Body of pancreas (tissue), 4 donors: ENCODE data around the gene ACSL5. TPM values are rescaled to one million over a fixed set of nuclear protein-coding genes. Genes with fewer than 3 reads are reported as not detected.

Experiments used
- ATAC-seq: fragments of 150-250 bp; one replicate; pipeline ENCODE4 v1.9.1; 2016
- DNase-seq, 4 donors: peaks; one replicate each; pipeline ENCODE4 v3.0.0-alpha.2; 2019
- H3K27ac ChIP-seq, 4 donors: fragments of 200-600 bp; sonication (generic); 1 replicate in 3 of 4; 2 replicates in 1 of 4; pipeline versions ENCODE4 v1.5.1 to v1.6.1; 2016 to 2019; ENCODE audit warnings: mild to moderate bottlenecking in 1 of 4, mixed read lengths in 1 of 4, moderate library complexity in 1 of 4
- H3K27me3 ChIP-seq, 2 donors: fragments of 200-600 bp; sonication (generic); one replicate each; pipeline ENCODE4 v1.6.0; 2016; ENCODE audit warnings: mild to moderate bottlenecking in 1 of 2
- H3K36me3 ChIP-seq, 2 donors: fragments of 200-600 bp; sonication (generic); replicated peaks in 1 of 2; 2 replicates each; pipeline ENCODE4 v1.5.1; 2016; ENCODE audit warnings: low read depth in 2 of 2; ENCODE audit not compliant: insufficient read depth in 1 of 2
- H3K4me1 ChIP-seq: fragments of 200-600 bp; sonication (generic); one replicate; pipeline ENCODE4 v1.6.0; 2016
- H3K4me3 ChIP-seq, 2 donors: fragments of 200-600 bp; sonication (generic); 1 replicate in 1 of 2; 2 replicates in 1 of 2; pipeline ENCODE4 v1.5.1; 2016 to 2019
- H3K9me3 ChIP-seq, 3 donors: fragments of 200-600 bp; sonication (generic); 1 replicate in 2 of 3; 2 replicates in 1 of 3; pipeline ENCODE4 v1.5.1; 2016
- POLR2A ChIP-seq, 3 donors: fragments of 450-650 bp; IDR thresholded peaks; one replicate each; pipeline ENCODE4 v1.6.1; 2016; ENCODE audit warnings: antibody characterized with exemption in 3 of 3, mild to moderate bottlenecking in 2 of 3
- WGBS, 2 donors: methylation state at CpG; one replicate each; pipeline ENCODE4 v1.1.5; 2017; 5-methylcytosine and 5-hydroxymethylcytosine counted together
- intact Hi-C: fragments of 100-400 bp; cut with DNase I; formaldehyde crosslinking; loops from one replicate; pipeline ENCODE4 v1.15.1; 2023
- total RNA-seq, 2 donors: library from RNA; depleted of rRNA; stranded (reverse); fragments of >200 nt; gene quantifications; one replicate each; pipeline ENCODE4 v1.1.0, GENCODE V29; 2016
- TF ChIP-seq, protein P1 (sequence below), 7 experiments: fragments of 450-650 bp in 4 of 7; fragments of 200-600 bp in 3 of 7; sonication (generic) in 3 of 7; IDR thresholded peaks; one replicate each; pipeline ENCODE4 v1.5.1; 2016 to 2019; ENCODE audit warnings: antibody characterized with exemption in 7 of 7

ACSL5 gene
- total RNA-seq, 2 donors from 2014 or later, result 7.3 to 9.6 TPM

- Histone ChIP-seq H3K36me3 (no peaks in the 10 kb centered on the region), H3K4me1 (no peaks in the 10 kb centered on the region), H3K4me3 (no peak overlapping the region), H3K27me3 (no peaks in the 10 kb centered on the region), H3K27ac (no peak overlapping the region), H3K9me3 (no peaks in the 10 kb centered on the region)
- TF ChIP-seq POLR2A (IDR thresholded peaks at IDR 0.05), result no peak
- TF ChIP-seq, protein P1, sequence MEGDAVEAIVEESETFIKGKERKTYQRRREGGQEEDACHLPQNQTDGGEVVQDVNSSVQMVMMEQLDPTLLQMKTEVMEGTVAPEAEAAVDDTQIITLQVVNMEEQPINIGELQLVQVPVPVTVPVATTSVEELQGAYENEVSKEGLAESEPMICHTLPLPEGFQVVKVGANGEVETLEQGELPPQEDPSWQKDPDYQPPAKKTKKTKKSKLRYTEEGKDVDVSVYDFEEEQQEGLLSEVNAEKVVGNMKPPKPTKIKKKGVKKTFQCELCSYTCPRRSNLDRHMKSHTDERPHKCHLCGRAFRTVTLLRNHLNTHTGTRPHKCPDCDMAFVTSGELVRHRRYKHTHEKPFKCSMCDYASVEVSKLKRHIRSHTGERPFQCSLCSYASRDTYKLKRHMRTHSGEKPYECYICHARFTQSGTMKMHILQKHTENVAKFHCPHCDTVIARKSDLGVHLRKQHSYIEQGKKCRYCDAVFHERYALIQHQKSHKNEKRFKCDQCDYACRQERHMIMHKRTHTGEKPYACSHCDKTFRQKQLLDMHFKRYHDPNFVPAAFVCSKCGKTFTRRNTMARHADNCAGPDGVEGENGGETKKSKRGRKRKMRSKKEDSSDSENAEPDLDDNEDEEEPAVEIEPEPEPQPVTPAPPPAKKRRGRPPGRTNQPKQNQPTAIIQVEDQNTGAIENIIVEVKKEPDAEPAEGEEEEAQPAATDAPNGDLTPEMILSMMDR (IDR thresholded peaks at IDR 0.05), result no peak
- WGBS, 2 donors, result 59 to 70% methylated on average over 5 to 6 of the region's 6 CpGs
- intact Hi-C loops, result no loop called here
- ATAC-seq (no peak), DNase-seq (no peak)
These were observed 29.7 kb upstream of the ACSL5 start for GRCh38 chr10:112344261-112344660.

DNA sequence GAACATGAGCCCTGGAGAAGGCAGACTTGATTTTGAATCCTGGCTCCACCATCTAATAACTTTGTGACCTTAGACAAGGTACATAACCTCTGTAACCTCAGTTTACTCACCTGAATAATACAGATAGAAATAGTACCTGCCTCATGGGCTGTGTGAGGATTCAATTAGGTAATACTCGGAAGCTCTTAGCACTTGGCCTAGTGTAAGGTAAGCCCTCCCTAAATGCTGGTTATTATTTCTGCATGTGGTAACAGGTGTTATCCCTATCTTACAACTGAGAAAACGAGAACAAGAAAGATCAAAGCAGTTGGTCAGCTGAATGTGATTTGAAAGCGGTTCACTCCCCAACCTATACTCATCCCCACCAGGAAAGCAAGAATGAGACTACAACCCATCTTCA lies 28.7 kb upstream of the ACSL5 start:
- H3K4me1 ChIP-seq, result no peaks in the 10 kb centered on the region
- ATAC-seq (no peak), DNase-seq (no peak)
- TF ChIP-seq POLR2A (IDR thresholded peaks at IDR 0.05), result no peak
- TF ChIP-seq, protein P1 (IDR thresholded peaks at IDR 0.05), result no peak
- H3K27ac ChIP-seq, result no peak overlapping the region
- H3K36me3 ChIP-seq, result no peaks in the 10 kb centered on the region
- H3K4me3 ChIP-seq, result no peak overlapping the region
- intact Hi-C loops, result no loop called here
- 44 to 52% methylated on average over 3 of the region's 3 CpGs for WGBS, 2 donors
- H3K27me3 ChIP-seq, result no peaks in the 10 kb centered on the region
- H3K9me3 ChIP-seq, result no peaks in the 10 kb centered on the region

- Histone ChIP-seq H3K9me3 (no peaks in the 10 kb centered on the region), H3K4me1 (no peaks in the 10 kb centered on the region), H3K4me3 (no peak overlapping the region), H3K27me3 (no peaks in the 10 kb centered on the region), H3K27ac (no peak overlapping the region), H3K36me3 (no peaks in the 10 kb centered on the region)
- ATAC-seq, result no peak
- no peak for TF ChIP-seq POLR2A (IDR thresholded peaks at IDR 0.05)
- TF ChIP-seq, protein P1 (IDR thresholded peaks at IDR 0.05), result no peak
- intact Hi-C loops, result no loop called here
- no peak for DNase-seq
- WGBS, 2 donors, result 89 to 96% methylated on average over 9 of the region's 9 CpGs
These were observed 28.2 kb upstream of the ACSL5 start for GRCh38 chr10:112345743-112346142.

GRCh38 chr10:112346774-112347173 lies 27.1 kb upstream of the ACSL5 start:
- intact Hi-C loops, result no loop called here
- Histone ChIP-seq H3K36me3 (no peaks in the 10 kb centered on the region), H3K4me3 (no peak overlapping the region), H3K27ac (no peak overlapping the region), H3K9me3 (no peaks in the 10 kb centered on the region), H3K4me1 (no peaks in the 10 kb centered on the region), H3K27me3 (no peaks in the 10 kb centered on the region)
- no peak for DNase-seq
- no peak for TF ChIP-seq POLR2A (IDR thresholded peaks at IDR 0.05)
- TF ChIP-seq, protein P1 (IDR thresholded peaks at IDR 0.05), result no peak
- 63 to 74% methylated on average over 5 of the region's 5 CpGs for WGBS, 2 donors
- no peak for ATAC-seq
